Loucy (cell line): ENCODE data around the gene PLAC1.

Source experiments
- H2AFZ ChIP-seq: fragments of 200-600 bp; sonication (generic); 2 replicates; pipeline ENCODE4 v1.6.0; 2016; ENCODE audit warnings: antibody characterized with exemption, mild to moderate bottlenecking, low read length, moderate library complexity
- H3F3A ChIP-seq: fragments of 200-600 bp; 2 replicates; pipeline ENCODE4 v1.6.0; 2016; ENCODE audit warnings: antibody characterized with exemption, low read depth, mild to moderate bottlenecking
- H3K27me3 ChIP-seq: fragments of 200-600 bp; sonication (generic); 2 replicates; pipeline ENCODE4 v1.6.1; 2014; ENCODE audit warnings: low read length, mild to moderate bottlenecking; ENCODE audit not compliant: insufficient read depth, poor library complexity, severe bottlenecking
- H3K36me3 ChIP-seq: fragments of 200-600 bp; sonication (generic); 2 replicates; pipeline ENCODE4 v1.6.1; 2016; ENCODE audit warnings: low read length; ENCODE audit not compliant: insufficient read depth
- H3K4me1 ChIP-seq: fragments of 200-600 bp; sonication (generic); 2 replicates; pipeline ENCODE4 v1.5.1; 2014; ENCODE audit warnings: low read length, mild to moderate bottlenecking; ENCODE audit not compliant: insufficient read depth, poor library complexity, severe bottlenecking
- H3K4me2 ChIP-seq: fragments of 200-600 bp; sonication (generic); 2 replicates; pipeline ENCODE4 v1.6.0; 2014; ENCODE audit warnings: antibody characterized with exemption, low read length, low read depth, mild to moderate bottlenecking; ENCODE audit not compliant: poor library complexity, severe bottlenecking
- H3K4me3 ChIP-seq: fragments of 200-600 bp; sonication (generic); 2 replicates; pipeline ENCODE4 v1.5.1; 2014; ENCODE audit warnings: low read length, mild to moderate bottlenecking, mixed read lengths; ENCODE audit not compliant: poor library complexity, severe bottlenecking
- H3K79me2 ChIP-seq: fragments of 200-600 bp; sonication (generic); 2 replicates; pipeline ENCODE4 v1.6.1; 2014; ENCODE audit warnings: low read length; ENCODE audit not compliant: insufficient read depth
- H3K9ac ChIP-seq: fragments of 200-600 bp; sonication (generic); 2 replicates; pipeline ENCODE4 v1.6.0; 2014; ENCODE audit warnings: mild to moderate bottlenecking, low read depth, low read length, moderate library complexity; ENCODE audit not compliant: poor library complexity, severe bottlenecking
- H3K9me2 ChIP-seq: fragments of 200-600 bp; sonication (generic); replicated peaks from 2 replicates; pipeline ENCODE4 v1.6.1; 2016; ENCODE audit warnings: low read depth, low read length, mixed read lengths
- H3K9me3 ChIP-seq: fragments of 200-600 bp; sonication (generic); 2 replicates; pipeline ENCODE4 v1.6.1; 2014; ENCODE audit warnings: mild to moderate bottlenecking, antibody characterized with exemption, low read length, low read depth; ENCODE audit not compliant: insufficient read depth
- H4K20me1 ChIP-seq: fragments of 200-600 bp; sonication (generic); 2 replicates; pipeline ENCODE4 v1.6.0; 2014; ENCODE audit warnings: antibody characterized with exemption, low read length, mild to moderate bottlenecking; ENCODE audit not compliant: insufficient read depth, poor library complexity, severe bottlenecking
- EZH2phosphoT487 ChIP-seq: fragments of 200-600 bp; IDR thresholded peaks from 2 replicates; pipeline ENCODE4 v1.6.1; 2018; ENCODE audit warnings: antibody characterized with exemption, mild to moderate bottlenecking, moderate library complexity, borderline replicate concordance
- TF ChIP-seq, protein P1 (sequence below): fragments of 200-600 bp; sonication (generic); conservative IDR thresholded peaks from 2 replicates; pipeline ENCODE4 v1.5.1; 2014; ENCODE audit warnings: mild to moderate bottlenecking, antibody characterized with exemption, low read length

Gene PLAC1

GRCh38 chrX:134633394-134633793 is 24.9 kb downstream of the PLAC1 start:
- H2AFZ ChIP-seq, result no peak overlapping the region
- no peaks in the 10 kb centered on the region for H3F3A ChIP-seq
- H4K20me1 ChIP-seq, result no peaks in the 10 kb centered on the region
- TF ChIP-seq, protein P1, sequence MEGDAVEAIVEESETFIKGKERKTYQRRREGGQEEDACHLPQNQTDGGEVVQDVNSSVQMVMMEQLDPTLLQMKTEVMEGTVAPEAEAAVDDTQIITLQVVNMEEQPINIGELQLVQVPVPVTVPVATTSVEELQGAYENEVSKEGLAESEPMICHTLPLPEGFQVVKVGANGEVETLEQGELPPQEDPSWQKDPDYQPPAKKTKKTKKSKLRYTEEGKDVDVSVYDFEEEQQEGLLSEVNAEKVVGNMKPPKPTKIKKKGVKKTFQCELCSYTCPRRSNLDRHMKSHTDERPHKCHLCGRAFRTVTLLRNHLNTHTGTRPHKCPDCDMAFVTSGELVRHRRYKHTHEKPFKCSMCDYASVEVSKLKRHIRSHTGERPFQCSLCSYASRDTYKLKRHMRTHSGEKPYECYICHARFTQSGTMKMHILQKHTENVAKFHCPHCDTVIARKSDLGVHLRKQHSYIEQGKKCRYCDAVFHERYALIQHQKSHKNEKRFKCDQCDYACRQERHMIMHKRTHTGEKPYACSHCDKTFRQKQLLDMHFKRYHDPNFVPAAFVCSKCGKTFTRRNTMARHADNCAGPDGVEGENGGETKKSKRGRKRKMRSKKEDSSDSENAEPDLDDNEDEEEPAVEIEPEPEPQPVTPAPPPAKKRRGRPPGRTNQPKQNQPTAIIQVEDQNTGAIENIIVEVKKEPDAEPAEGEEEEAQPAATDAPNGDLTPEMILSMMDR, result no peak
- no peak for TF ChIP-seq EZH2phosphoT487
- no peaks in the 10 kb centered on the region for H3K9me2 ChIP-seq
- no peaks in the 10 kb centered on the region for H3K36me3 ChIP-seq
- H3K9me3 ChIP-seq, result no peaks in the 10 kb centered on the region
- no peaks in the 10 kb centered on the region for H3K79me2 ChIP-seq
- H3K4me1 ChIP-seq, result no peaks in the 10 kb centered on the region
- H3K9ac ChIP-seq, result no peak overlapping the region
- no peak overlapping the region for H3K4me2 ChIP-seq
- no peak overlapping the region for H3K4me3 ChIP-seq
- no peaks in the 10 kb centered on the region for H3K27me3 ChIP-seq

DNA sequence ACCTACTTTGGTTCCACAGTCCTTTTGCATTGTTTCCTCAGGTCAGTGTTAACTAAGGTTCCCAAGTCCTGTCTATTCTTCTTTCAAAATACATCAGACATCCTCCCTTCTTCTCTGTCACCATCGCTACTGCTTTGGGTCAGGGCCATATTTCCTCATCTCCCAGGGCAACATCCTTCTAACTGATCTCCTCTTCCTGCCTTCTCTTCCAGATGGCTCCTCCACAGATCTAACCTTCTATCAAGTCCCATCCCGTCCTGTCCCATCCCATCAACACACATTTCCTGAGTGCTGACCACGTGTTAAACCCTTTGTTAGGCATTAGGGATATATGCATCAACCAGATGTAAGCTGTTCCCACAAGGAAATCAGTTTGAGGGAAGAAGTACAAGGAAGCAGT is 25.9 kb downstream of the PLAC1 start:
- H3K9me2 ChIP-seq, result no peaks in the 10 kb centered on the region
- no peak overlapping the region for H3K4me2 ChIP-seq
- H3K9me3 ChIP-seq, result no peaks in the 10 kb centered on the region
- no peak overlapping the region for H3K4me3 ChIP-seq
- H3K27me3 ChIP-seq, result no peaks in the 10 kb centered on the region
- H3F3A ChIP-seq, result no peaks in the 10 kb centered on the region
- H4K20me1 ChIP-seq, result no peaks in the 10 kb centered on the region
- no peak overlapping the region for H2AFZ ChIP-seq
- no peaks in the 10 kb centered on the region for H3K4me1 ChIP-seq
- no peak overlapping the region for H3K9ac ChIP-seq
- no peaks in the 10 kb centered on the region for H3K36me3 ChIP-seq
- H3K79me2 ChIP-seq, result no peaks in the 10 kb centered on the region
- TF ChIP-seq, protein P1, result no peak
- no peak for TF ChIP-seq EZH2phosphoT487

DNA sequence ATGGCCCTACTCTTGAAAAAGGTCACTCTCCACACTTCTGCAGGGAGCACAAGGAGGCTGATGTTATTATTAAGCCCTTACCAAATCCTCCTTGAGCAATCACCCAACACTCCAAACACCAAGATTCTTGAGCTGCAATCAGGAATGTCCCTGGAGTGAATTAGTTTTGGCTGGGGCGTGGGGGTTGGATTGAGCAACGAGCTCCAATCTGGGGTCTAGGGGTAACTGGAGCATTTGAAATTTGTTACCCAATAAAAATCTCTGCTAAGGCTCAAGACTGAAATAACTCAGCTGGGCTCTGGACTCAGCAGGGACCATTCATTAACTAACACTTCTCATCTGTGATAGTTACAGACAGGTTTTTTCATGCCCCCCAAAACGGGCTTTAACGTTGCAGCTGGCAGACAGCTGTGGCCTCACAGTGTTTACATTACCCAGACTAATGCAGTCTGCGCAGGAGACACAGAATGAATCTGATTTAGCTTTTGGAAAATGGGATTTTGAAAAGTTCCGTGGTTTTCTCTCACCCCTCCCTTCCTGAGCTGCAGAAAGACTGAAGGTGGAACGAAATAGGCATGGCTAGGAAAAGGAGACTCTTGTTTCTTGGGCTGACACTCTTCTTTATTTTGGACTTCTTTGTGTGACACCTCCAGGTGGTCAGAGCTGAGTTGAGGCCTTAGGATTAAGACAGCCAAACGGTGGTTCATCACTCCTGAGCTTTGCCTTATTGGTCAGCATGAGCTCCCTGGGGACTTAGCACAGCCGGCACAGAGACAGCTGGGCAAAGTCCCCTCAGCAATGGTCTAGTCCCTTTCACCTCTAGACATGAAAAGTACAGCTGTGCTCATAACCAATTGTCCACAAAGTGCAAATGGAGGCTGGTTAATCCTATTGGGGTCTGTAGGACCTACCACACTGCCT is 26.6 kb downstream of the PLAC1 start:
- Histone ChIP-seq H3K4me1 (no peaks in the 10 kb centered on the region), H3K9ac (no peak overlapping the region), H4K20me1 (no peaks in the 10 kb centered on the region), H2AFZ (no peak overlapping the region), H3F3A (no peaks in the 10 kb centered on the region), H3K27me3 (no peaks in the 10 kb centered on the region), H3K36me3 (no peaks in the 10 kb centered on the region), H3K4me2 (no peak overlapping the region), H3K9me3 (no peaks in the 10 kb centered on the region), H3K9me2 (no peaks in the 10 kb centered on the region), H3K79me2 (no peaks in the 10 kb centered on the region), H3K4me3 (no peak overlapping the region)
- TF ChIP-seq, protein P1, result no peak
- TF ChIP-seq EZH2phosphoT487, result no peak
